Activated CD4-positive, alpha-beta T cell treated with anti-CD3 and anti-CD28 coated beads, Interleukin-2, amount 50 U/mL, for 48 hours (primary cell): ENCODE data around the gene SLC25A11.
"Not testable (repeated sequence)": the region's sequence is repeated elsewhere in the genome, so short reads cannot be mapped to it uniquely, and the experiment has no call there.

ENCODE experiments used
- DNase-seq, 2 experiments: peaks; one replicate each; pipeline ENCODE4 v3.0.0-alpha.2; 2020

Gene SLC25A11

DNA sequence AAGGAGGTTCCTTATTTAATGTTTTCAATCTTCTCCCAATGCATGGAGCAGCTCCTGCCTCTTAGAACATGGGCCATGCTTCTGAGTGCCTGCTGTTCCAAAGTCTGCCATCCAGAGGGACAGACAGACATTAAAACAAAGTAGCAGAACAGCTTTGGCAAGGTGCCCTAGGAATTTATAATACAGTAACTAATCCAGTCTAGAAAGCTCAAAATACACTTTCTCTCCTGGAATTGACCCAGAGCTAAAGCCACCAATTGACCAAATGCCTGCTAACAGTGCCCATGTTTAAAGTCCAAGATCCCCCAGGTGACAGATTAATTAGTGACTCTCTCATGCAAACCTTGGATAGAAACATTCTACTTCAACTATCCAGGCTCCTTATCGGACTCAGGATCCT, 25.9 kb downstream of the SLC25A11 start:
- DNase-seq = no peak

DNA sequence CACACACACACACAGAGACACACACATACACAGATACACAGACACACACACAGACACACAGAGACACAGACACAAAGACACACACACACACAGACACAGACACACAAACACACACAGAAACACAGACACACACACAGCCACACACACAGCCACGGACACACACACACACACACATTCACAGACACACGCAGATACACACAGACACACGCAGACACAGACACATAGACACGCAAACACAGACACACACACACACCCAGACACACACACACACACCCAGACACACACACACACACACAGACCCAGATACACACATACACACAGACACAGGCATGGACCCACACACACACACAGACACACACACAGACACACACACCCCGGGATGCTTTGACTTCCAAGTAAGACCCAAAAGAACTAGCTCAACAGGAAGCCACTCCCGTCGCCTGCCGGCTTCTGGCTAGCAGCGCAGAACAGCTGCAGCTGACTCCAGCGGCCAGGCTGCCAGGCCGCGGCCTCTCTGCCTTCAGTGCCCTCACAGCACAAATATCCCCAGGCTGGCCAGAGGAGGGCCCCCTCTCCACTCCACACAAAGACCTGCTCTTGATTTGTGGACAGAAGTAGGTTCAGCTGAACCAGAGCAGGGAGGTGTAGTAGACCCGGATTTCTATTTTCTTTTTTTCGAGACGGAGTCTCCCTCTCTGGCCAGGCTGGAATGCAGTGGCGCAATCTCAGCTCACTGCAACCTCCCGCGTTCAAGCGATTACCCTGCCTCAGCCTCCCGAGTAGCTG, 30.9 kb downstream of the SLC25A11 start:
- peak; percentile 77 to 81 for DNase-seq

DNA sequence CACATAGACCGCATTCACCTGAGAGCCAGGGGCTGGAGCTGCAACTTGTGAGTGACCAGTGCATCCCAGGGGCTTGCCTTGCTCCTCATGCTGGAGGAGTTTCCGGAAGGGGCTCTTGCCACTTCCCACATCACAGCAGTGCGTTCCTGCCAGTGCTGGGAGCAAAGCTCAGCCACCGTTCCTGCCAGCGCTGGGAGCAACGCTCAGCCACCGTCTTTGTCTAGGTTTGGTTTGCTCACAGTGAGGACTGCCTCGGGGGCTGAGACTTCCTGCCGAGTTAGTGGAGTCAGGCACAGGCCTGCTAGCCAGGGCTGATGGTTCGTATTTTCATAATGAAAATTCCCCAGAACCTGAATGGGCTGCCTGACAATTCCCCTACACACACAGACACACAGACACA, 31.5 kb downstream of the SLC25A11 start:
- DNase-seq = no peak

DNA sequence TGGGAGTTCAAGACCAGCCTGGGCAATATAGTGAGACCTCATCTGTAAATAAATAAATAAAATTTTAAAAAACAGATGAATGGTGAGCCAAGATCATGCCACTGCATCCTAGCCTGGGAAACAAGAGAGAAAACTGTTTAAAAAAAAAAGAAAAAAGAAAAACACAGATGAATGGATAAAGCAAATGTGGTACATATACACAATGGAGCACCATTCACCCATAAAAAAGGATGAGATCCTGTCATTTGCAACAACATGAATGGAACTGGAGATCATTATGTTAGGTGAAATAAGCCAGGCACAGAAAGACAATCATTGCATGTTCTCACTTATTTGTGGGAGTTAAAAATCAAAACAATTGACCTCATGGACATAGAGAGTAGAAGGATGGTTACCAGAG, 33.2 kb downstream of the SLC25A11 start:
- not testable (repeated sequence) for DNase-seq

DNA sequence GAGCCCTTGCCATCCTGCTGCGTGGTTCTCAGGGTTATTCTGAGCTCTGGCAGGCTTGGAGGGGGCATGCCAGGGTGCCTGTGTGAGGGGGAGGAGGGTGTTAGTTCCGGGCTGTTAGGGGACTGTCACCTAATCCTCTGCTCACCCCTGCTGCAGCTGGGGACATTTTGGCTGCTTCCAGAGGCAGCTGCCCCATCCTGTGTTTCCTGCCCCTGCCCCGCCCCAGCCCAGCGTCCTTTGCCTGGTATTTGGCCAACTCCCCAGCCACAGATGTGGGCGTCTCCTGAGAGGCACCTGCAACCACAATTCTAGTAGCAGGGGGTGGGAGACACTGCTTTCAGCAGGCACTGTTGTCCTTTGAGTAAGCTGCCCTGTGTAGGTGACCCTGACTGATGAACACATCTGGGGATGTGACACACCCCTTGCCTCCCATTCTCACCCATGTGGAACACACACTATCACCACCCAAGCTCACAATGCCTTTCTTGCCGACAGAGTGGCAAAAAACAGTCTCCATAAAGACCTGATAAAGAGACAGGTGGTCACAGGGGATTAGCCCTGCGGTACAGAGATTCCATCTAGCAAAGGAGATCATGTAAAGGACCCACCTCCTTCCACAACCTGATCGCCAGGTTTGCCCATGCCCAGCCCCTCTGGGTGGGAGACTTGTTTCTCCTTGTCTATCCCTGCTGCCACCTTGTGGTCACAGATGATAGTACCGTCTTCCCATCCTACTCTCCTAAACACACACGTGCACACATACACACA, 36.6 kb downstream of the SLC25A11 start, which contains the start of gene CHRNE:
Gene CHRNE, minus strand, starts transcription at position 48 of the 768 bp plus-strand sequence. Its CDS starts 35 bp downstream, at position 13.
- DNase-seq = peak; percentile 81 to 86

DNA sequence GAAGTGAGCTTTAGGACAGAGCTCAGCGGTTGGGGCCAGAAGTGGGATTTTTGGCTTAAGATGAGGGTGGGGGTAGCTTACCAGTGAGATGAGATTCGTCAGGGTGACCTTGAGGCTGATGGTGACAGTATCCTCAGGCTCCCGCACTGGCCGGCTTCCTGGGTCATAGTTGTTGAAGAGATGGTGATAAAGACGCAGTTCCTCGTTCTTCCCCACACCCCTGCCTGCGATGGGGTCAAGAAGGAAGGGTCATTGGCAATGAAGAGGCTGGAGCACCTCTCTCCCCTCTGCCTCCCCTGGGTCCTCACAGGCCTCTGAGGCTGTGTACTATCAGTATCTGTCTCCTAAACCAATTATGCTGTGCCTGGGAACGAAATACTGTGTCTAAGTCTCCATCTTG, 37.3 kb downstream of the SLC25A11 start:
- no peak for DNase-seq

DNA sequence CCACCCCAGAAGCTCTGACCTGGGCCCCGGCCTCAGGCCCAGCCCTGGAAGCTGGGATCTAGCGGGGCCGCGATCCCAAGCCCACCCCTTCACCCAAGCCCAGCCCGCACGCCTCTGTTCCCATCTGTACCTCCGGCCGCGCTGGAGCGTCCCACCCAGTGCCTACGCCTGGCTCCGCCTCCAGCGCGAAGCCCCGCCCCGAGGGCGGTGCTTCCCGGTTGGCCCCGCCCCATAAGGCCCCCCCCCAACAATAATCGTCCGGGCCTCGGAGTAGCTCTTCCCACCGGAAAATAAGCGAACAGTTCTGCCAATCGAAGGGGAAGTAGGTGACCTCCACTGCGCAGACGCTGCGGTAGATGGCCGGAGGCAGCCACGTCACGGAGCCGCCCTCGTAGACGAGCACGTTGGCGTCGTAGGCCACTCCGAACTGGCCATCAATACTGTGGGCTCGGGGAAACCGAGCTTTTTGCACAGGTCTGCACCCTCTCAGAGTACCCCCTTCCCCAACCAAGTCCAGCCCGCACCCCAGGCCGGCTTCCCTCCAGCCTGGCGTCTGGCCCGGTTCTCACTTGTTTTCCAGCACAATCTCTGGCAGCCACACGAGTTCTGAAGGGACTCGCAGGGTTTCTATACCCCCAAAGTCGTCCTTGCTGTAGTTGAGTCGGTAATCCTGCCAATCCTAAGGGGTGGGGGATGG, 38.0 kb downstream of the SLC25A11 start:
- DNase-seq = no peak

DNA sequence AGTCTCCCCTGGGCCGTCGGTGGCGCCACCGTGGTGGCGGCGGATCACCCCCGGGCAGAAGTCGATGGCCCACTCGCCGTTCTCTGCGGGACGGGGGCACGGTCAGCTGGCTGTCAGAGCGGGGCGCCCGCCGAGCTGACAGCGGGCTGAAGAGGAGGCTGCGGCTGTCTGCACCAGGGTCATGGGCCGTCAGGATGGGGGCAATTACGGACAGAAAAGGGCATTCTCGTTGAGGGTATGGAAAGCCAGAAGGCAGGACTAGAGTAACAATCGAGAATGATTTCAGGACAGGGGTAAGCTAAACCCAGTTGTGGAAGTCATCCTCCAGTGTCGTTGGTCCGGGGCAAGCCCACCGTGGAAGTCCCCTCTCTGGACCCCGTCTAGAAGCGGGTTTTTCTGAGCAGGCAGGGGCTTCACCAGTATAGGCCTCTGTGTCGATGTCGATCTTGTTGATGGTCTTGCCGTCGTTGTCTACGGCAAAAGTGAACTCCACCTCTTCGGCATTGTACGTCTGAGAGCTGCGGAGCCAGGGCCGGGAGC, 38.7 kb downstream of the SLC25A11 start:
- no peak for DNase-seq

DNA sequence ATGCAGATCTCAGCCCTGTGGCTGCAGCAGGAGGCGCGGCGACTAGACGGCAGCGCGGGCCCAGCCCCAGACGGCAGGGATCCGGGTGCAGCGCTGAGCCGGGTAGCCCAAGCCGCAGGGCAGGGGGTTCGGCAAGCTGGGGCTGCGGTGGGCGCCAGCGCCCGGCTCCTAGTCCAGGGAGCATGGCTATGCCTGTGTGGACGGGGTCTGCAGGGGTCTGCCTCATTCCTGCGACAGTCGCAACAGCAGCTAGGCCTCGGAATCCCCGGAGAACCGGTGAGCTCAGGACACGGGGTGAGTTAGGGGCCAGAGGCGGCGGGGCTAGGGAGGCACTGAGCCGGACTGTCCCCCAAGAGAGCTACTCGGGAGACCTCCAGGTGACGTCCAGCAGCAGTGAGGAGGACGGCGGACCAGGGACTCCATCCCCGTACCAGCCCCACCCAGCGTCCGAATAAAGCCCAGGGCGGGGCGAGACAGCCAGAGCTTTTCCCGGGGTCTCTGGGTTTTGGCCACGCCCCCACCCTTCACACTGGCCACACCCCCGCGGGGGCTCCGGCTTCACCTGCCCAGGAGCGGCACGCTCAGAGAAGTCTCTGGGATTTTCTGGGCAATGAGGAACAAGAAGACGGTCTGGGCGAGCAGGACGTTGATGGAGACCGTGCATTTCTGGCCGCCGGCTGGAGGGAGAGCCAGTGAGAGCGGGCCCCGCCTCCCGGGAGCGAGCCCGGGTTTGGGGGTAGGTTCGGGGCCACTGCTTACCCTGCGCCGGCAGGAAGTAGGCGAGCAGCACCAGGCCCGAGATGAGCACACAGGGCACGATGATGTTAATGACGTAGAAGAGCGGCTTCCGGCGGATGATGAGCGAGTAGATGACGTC, 39.4 kb downstream of the SLC25A11 start:
- peak in 1 of 2 experiments; percentile 47 for DNase-seq

DNA sequence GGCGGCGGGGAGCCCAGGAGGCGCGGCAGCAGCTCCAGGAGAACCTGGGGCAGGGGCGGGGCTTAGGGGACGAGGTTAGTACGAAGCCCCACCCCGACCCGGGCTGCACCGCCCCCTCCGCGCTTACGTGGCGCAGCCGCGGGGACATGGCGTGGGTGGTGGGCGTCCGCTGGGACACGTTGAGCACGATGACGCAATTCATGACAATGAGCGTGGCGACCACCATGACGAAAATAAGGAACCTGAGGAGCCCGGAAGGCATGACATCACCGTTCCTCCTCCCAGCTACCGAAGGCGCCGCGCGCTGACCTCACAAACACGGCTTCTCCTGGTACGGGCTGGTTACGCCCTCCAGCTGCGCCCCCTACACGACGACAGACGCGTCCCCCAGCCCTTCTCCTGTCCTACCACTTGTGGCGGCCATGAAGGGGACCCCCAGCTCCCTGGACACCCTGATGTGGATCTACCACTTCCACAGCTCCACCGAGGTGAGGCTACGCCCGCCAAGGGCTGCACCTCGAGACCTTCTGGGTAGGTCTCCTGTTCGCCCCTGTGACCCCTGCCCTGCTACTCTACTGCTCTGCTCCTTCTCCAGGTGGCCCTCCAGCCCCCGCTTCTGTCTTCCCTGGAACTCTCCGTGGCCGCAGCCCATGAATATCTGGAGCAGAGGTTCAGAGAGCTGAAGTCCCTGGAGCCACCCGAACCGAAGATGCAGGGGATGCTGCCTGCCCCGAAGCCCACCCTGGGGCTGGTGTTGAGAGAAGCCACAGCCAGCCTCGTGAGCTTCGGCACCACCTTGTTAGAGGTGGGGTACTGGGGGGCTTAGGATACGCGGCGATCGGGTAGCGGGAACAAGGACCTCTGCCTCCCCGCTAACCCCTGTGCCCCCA, 40.3 kb downstream of the SLC25A11 start, which contains the start of gene C17orf107:
Gene C17orf107, plus strand, starts transcription at position 196 of the 890 bp plus-strand sequence. Its CDS starts 227 bp downstream, at position 423.
- peak; percentile 96 for DNase-seq

DNA sequence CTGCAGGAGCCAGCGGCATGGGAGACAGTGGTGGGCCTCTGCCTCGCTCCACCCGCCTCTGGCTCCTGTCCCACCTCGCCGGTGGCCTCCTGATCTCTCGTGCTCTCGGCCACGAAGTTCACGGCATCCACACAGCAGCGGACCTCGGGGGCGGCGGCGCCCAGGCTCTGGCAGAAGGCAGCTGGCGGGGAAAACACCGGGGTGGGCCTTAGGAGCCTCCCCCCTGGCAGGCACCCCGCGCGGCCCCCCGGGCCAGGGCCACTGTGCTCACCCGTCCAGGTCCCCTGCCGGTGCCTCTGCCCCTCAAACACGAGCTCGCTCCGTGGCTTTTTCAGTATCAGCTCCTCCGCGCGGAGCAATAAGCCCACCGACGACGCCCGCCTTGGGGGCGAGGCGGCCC, 40.9 kb downstream of the SLC25A11 start:
- DNase-seq = peak in 1 of 2 experiments; percentile 11

DNA sequence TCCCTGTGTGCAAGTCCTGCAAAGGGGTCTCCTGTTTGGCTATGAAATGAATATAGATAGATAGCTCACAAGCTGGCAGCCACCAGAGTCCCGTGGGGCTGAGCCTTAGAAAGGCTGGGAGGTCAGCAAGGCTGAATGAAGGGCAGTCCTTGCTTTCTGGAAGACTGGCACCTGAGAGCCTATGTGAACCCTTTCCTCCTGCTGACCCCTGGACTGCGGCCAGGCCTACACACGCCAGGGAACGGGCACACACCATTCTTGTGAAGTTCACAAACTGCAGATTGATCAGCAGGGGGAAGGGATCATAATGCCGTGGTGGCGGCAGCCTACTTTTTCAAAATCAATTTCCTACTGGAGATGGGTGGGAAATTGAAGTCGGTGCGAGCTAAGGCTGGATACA, 41.5 kb downstream of the SLC25A11 start:
- no peak for DNase-seq

DNA sequence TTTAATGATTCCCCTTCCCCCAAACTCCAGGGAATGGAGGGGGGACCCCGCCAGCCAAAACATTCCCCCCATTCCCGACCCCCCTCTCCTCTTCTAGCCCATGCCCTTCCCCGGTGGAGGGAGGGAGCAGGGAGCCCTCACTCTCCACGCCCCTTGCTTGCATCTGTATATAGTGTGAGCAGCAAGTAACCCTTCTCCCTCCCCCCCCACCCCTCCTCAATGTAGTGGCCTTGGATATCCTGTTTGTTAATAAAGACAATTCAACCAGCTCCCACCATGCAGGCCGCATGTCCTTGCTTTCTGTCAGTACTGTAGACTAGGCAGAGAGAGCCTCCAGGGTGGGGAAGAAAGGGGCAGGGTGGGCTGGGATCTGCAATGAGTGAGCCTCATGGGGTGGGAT, 42.1 kb downstream of the SLC25A11 start:
- no peak for DNase-seq

DNA sequence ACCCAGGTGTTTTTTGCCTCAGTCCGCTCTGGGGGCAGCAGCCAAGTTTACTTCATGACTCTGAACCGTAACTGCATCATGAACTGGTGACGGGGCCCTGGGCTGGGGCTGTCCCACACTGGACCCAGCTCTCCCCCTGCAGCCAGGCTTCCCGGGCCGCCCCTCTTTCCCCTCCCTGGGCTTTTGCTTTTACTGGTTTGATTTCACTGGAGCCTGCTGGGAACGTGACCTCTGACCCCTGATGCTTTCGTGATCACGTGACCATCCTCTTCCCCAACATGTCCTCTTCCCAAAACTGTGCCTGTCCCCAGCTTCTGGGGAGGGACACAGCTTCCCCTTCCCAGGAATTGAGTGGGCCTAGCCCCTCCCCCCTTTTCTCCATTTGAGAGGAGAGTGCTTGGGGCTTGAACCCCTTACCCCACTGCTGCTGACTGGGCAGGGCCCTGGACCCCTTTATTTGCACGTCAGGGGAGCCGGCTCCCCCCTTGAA, 42.6 kb downstream of the SLC25A11 start:
- DNase-seq = no peak

DNA sequence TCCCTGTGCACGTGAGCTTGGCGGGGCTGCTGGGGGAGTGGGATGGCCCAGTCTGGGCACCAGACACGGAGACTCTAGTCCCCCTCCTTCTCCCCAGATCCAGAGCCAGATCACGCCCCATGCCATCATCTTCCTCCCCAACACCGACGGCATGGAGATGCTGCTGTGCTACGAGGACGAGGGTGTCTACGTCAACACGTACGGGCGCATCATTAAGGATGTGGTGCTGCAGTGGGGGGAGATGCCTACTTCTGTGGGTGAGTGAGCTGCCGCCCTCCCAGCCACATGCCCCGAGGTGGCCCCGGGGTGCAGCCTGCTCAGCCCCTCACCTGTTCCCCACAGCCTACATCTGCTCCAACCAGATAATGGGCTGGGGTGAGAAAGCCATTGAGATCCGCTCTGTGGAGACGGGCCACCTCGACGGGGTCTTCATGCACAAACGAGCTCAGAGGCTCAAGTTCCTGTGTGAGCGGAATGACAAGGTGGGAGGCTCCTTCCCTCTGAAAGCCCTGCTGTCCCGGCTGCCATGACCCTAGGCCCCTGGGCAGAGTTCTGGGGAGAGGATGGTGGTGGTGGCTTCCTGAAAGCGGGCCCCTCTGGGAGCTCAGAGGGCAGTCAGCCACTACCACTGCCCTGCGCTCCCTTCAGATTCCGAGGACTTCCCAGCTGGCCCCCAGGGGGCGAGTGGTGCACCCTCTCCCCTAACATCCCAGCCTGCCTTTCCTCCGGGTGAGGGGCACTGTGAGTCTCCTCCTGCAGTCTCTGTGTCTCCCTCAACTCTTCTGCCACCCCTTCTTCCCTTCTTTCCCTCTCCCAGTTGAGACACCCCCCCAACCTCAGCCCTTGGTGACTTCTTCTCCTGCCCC, 43.3 kb downstream of the SLC25A11 start:
- no peak for DNase-seq

DNA sequence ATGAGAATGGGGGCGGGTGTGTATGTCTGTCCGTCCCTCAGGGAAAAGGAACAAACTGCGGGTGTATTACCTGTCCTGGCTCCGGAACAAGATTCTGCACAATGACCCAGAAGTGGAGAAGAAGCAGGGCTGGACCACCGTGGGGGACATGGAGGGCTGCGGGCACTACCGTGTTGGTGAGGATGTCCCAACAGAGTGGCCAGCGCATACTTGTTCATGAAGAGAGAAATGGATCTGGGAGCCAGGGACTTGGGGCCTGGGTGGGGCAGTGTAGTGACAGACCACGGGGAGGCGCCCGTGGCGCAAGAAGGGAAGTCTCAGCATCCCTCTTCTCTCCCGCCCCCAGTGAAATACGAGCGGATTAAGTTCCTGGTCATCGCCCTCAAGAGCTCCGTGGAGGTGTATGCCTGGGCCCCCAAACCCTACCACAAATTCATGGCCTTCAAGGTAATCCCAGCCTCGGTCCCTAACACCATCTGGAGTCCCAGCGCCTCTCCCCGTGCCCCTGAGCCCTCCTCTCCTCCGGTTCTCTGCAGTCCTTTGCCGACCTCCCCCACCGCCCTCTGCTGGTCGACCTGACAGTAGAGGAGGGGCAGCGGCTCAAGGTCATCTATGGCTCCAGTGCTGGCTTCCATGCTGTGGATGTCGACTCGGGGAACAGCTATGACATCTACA, 44.1 kb downstream of the SLC25A11 start:
- DNase-seq = no peak

DNA sequence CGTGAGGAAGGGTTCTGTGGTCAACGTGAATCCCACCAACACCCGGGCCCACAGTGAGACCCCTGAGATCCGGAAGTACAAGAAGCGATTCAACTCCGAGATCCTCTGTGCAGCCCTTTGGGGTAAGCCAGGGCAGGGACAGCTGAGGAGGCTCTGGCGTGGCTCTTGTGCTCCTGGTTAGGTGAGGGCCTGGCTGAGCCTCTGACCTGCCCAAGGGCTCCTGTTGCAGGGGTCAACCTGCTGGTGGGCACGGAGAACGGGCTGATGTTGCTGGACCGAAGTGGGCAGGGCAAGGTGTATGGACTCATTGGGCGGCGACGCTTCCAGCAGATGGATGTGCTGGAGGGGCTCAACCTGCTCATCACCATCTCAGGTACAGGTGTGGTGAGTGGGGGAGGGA, 44.7 kb downstream of the SLC25A11 start:
- DNase-seq = no peak

DNA sequence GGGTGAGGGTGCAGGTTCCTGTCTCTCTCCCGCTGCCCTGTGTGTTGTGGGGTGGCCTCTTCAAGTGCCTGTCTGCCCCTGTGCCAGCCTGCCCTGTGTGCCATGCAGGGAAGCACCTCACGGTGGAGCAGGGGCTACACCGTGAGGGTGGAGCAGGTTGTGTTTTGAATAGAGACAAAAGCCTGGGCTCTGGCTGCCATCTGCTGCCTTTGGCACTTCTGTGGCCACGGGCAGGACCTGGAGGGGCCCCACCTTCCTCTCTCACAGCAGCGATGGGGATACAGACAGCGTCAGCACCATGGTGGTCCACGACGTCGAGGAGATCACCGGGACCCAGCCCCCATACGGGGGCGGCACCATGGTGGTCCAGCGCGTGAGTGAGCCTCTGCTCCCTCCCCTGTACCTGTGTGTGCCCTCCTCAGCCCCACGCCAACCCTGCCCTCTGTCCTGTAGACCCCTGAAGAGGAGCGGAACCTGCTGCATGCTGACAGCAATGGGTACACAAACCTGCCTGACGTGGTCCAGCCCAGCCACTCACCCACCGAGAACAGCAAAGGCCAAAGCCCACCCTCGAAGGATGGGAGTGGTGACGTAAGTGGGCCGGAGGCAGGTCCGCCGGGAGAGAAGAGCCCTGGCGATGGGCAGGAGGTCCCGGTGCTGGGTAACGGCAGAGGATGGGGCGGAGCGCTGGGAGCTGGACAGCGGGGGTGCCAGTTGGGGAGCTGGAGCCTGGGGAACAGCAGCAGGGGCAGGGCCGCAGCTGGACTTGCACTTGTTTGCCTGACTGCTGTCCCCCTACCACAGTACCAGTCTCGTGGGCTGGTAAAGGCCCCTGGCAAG, 45.9 kb downstream of the SLC25A11 start:
- DNase-seq = no peak
